Tibial nerve (tissue), 4 donors: ENCODE measurements around the gene DNM2. TPM values are rescaled to one million over a fixed set of nuclear protein-coding genes. Genes with fewer than 3 reads are reported as not detected.

Source experiments
- DNase-seq, 2 donors: peaks; one replicate each; pipeline ENCODE4 v3.0.0-alpha.2; 2019; ENCODE audit warnings: low spot score in 2 of 2
- H3K27ac ChIP-seq, 4 donors: fragments of 200-600 bp; sonication (generic) in 3 of 4; one replicate each; pipeline ENCODE4 v1.5.1; 2017 to 2019; ENCODE audit warnings: mild to moderate bottlenecking in 1 of 4
- H3K27me3 ChIP-seq, 2 donors: fragments of 200-600 bp; sonication (generic) in 1 of 2; one replicate each; pipeline versions ENCODE4 v1.5.1 to v1.6.0; 2017 to 2019
- H3K36me3 ChIP-seq, 3 donors: fragments of 200-600 bp; sonication (generic); one replicate each; pipeline ENCODE4 v1.5.1; 2018 to 2019
- H3K4me1 ChIP-seq, 4 donors: fragments of 200-600 bp; sonication (generic) in 3 of 4; one replicate each; pipeline ENCODE4 v1.5.1; 2017 to 2019
- H3K4me3 ChIP-seq, 4 donors: fragments of 200-600 bp; sonication (generic) in 3 of 4; one replicate each; pipeline ENCODE4 v1.5.1; 2017 to 2019; ENCODE audit warnings: mild to moderate bottlenecking in 1 of 4, moderate library complexity in 1 of 4
- H3K9me3 ChIP-seq, 4 donors: fragments of 200-600 bp; sonication (generic) in 3 of 4; one replicate each; pipeline ENCODE4 v1.5.1; 2017 to 2019
- EP300 ChIP-seq, 2 donors: sonication (generic); formaldehyde crosslinking; IDR thresholded peaks; one replicate each; pipeline ENCODE4 v1.6.1; 2017; ENCODE audit warnings: antibody characterized with exemption in 2 of 2, mild to moderate bottlenecking in 1 of 2
- POLR2A ChIP-seq, 2 donors: fragments of 450-650 bp; IDR thresholded peaks; one replicate each; pipeline ENCODE4 v1.6.1; 2017; ENCODE audit warnings: antibody characterized with exemption in 2 of 2, mild to moderate bottlenecking in 2 of 2, moderate library complexity in 2 of 2
- WGBS, 2 donors: methylation state at CpG; one replicate each; pipeline ENCODE4 v1.1.5; 2018; 5-methylcytosine and 5-hydroxymethylcytosine counted together
- total RNA-seq, 4 donors: library from RNA; depleted of rRNA; stranded (reverse); fragments of >200 nt; gene quantifications; one replicate each; pipeline ENCODE4 v1.1.0, GENCODE V29; 2016
- TF ChIP-seq, protein P1 (sequence below), 5 experiments: fragments of 200-600 bp in 3 of 5; fragments of 450-650 bp in 2 of 5; sonication (generic) in 3 of 5; IDR thresholded peaks; one replicate each; pipeline ENCODE4 v1.5.1; 2016 to 2019; ENCODE audit warnings: antibody characterized with exemption in 5 of 5, mild to moderate bottlenecking in 3 of 5, moderate library complexity in 2 of 5

DNM2 gene
- total RNA-seq, 4 donors from 2014 or later, result 99.4 to 220 (median 140) TPM

DNA sequence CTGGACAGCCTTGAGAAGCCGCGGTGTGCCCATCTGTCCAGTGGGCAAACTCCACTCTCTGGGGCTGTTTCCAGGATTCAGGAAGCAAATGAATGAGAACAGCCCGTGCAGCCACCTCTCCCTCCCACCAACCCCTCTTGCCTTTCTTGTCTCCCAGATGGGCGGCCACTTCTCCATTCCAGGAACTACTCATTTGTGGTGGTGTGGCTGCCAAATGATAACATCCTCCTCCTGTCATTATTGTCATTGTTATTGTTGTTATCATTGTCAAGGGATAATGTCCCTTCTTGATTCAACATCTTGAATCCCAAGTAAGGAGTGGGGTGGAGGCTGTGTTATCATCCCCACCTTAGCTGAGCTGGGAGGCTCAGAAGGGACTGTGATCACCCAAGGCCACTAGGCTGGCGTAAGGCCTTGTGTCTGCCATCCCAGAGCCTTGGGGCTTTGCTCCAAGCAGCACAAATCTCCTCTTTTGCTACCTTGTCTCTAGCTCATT, 1.6 kb downstream of the DNM2 start:
- H3K4me1 ChIP-seq, result peaks cover 0 to 55% (median 12%) of the 10 kb centered on the region in 4 donors
- no peaks in the 10 kb centered on the region for H3K27me3 ChIP-seq
- peak overlapping the region in 3 of 4 donors; percentile 80 to 98 (median 98) for H3K4me3 ChIP-seq
- 54 to 56% methylated on average over 5 of the region's 5 CpGs for WGBS, 2 donors
- H3K36me3 ChIP-seq, result peaks cover 0 to 4% (median 0%) of the 10 kb centered on the region in 3 donors
- peak overlapping the region in 3 of 4 donors; percentile 81 to 96 (median 88) for H3K27ac ChIP-seq
- H3K9me3 ChIP-seq, result no peaks in the 10 kb centered on the region
- TF ChIP-seq, protein P1, sequence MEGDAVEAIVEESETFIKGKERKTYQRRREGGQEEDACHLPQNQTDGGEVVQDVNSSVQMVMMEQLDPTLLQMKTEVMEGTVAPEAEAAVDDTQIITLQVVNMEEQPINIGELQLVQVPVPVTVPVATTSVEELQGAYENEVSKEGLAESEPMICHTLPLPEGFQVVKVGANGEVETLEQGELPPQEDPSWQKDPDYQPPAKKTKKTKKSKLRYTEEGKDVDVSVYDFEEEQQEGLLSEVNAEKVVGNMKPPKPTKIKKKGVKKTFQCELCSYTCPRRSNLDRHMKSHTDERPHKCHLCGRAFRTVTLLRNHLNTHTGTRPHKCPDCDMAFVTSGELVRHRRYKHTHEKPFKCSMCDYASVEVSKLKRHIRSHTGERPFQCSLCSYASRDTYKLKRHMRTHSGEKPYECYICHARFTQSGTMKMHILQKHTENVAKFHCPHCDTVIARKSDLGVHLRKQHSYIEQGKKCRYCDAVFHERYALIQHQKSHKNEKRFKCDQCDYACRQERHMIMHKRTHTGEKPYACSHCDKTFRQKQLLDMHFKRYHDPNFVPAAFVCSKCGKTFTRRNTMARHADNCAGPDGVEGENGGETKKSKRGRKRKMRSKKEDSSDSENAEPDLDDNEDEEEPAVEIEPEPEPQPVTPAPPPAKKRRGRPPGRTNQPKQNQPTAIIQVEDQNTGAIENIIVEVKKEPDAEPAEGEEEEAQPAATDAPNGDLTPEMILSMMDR (IDR thresholded peaks at IDR 0.05), result no peak
- TF ChIP-seq EP300 (IDR thresholded peaks at IDR 0.05) (no peak), POLR2A (IDR thresholded peaks at IDR 0.05) (no peak)
- no peak for DNase-seq

DNA sequence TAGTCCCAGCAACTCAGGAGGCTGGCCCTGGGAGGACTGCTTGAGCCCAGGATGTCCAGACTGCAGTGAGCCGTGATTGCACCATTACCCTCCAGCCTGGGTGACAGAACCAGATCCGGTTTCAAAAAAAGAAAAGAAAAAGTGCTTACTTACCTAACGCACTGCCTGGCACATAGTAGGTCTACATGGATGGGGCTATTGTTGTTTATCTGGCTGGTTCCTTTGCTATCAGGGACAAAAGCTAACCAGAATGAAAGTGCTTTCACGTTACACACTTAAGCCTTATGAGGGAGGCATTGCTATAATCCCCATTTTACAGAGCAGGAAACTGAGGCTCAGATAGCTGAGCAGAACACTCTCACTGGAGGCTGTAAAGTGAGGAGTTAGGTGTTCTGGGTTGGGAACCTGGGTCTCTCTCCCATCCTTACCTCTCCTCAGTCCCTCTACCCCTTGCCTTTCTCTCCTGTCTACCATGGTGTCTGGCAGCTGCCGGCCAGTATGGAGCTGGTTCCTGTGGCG, 2.8 kb downstream of the DNM2 start:
- Histone ChIP-seq H3K27me3 (no peaks in the 10 kb centered on the region), H3K36me3 (no peaks in the 10 kb centered on the region), H3K4me1 (peaks cover 0 to 59% (median 12%) of the 10 kb centered on the region in 4 donors), H3K9me3 (no peaks in the 10 kb centered on the region), H3K27ac (no peak overlapping the region), H3K4me3 (no peak overlapping the region)
- 81 to 92% methylated on average over 6 of the region's 6 CpGs for WGBS, 2 donors
- TF ChIP-seq POLR2A (IDR thresholded peaks at IDR 0.05) (no peak), EP300 (IDR thresholded peaks at IDR 0.05) (no peak)
- TF ChIP-seq, protein P1 (IDR thresholded peaks at IDR 0.05), result no peak
- no peak for DNase-seq

DNA sequence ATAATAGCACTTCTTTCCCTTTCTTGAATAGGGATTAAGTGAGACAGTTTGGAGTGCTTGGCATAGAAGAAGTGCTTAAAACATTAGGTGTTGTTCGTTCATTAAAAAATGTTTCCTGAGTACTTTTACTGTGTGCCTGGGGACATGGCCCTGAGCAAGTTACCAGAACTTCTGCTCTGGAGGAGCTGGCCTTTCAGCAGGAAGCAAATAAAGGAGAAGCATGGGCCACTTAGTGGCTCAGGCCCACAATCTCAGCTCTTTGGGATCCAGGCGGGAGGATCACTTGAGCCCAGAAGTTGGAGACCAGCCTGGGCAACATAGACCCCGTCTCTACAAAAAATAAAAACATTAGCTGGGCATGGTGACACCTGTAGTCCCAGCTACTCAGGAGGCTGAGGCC, 5.7 kb downstream of the DNM2 start:
- DNase-seq, result no peak
- no peaks in the 10 kb centered on the region for H3K27me3 ChIP-seq
- H3K4me3 ChIP-seq, result no peak overlapping the region
- peaks cover 0 to 69% (median 13%) of the 10 kb centered on the region in 4 donors for H3K4me1 ChIP-seq
- H3K36me3 ChIP-seq, result no peaks in the 10 kb centered on the region
- H3K9me3 ChIP-seq, result no peaks in the 10 kb centered on the region
- TF ChIP-seq POLR2A (IDR thresholded peaks at IDR 0.05), result no peak
- 81 to 92% methylated on average over 3 of the region's 3 CpGs for WGBS, 2 donors
- no peak overlapping the region for H3K27ac ChIP-seq

DNA sequence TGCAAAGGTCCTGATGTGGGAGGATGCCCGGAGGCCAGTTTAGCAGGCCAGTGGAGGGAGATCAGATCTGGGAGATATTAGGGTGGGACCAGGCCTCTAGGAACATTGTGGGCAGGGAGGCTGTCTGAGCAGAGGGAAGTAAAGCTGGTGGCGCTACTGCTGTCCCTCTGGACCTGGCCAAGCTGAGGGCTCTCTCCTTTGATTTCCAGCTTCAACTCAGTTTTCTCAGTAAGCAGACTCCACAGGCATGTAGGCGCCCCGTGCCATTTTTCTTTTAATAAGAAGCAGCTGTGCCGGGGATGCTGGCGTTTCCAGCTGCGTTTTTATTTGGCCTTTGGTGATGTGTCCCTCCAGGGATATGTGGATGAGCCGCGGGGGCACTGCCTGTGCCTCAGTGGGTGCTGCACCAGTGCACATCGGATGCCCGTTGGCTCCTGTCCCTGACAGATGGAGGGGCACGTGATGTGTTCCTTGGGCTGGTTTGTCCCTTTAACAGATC, 6.7 kb downstream of the DNM2 start:
- H3K27ac ChIP-seq, result no peak overlapping the region
- no peak for DNase-seq
- WGBS, 2 donors, result 63 to 75% methylated on average over 12 of the region's 12 CpGs
- H3K27me3 ChIP-seq, result no peaks in the 10 kb centered on the region
- TF ChIP-seq, protein P1 (IDR thresholded peaks at IDR 0.05), result no peak
- TF ChIP-seq POLR2A (IDR thresholded peaks at IDR 0.05), result no peak
- TF ChIP-seq EP300 (IDR thresholded peaks at IDR 0.05), result no peak
- no peak overlapping the region for H3K4me3 ChIP-seq
- peaks cover 0 to 67% (median 10%) of the 10 kb centered on the region in 4 donors for H3K4me1 ChIP-seq
- peaks cover 0 to 2% (median 0%) of the 10 kb centered on the region in 3 donors for H3K36me3 ChIP-seq
- no peaks in the 10 kb centered on the region for H3K9me3 ChIP-seq

DNA sequence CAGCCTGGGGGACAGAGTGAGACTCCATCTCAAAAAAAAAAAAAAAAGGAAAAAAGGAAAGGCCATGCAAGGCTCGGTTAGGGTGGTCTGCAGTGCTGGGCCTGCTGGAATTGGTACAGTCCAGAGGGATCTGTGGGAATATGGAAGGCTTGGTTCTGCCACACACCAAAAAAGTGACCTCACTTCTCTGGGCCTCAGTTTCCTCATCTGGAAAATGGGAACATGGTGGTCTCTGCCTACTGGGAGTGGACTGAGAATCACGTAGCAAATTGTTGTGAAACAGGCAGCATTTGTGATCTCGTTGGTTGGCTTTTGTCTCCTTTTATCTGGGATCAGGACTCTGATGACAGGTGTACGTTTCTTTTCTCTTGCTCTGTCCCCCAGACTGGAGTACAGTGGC, 7.5 kb downstream of the DNM2 start:
- Histone ChIP-seq H3K27ac (no peak overlapping the region), H3K9me3 (no peaks in the 10 kb centered on the region), H3K27me3 (no peaks in the 10 kb centered on the region), H3K36me3 (peaks cover 0 to 3% (median 0%) of the 10 kb centered on the region in 3 donors), H3K4me1 (peaks cover 0 to 67% (median 6%) of the 10 kb centered on the region in 4 donors), H3K4me3 (no peak overlapping the region)
- DNase-seq, result no peak
- 81 to 85% methylated on average over 4 of the region's 4 CpGs for WGBS, 2 donors
- TF ChIP-seq POLR2A (IDR thresholded peaks at IDR 0.05), result no peak
- TF ChIP-seq EP300 (IDR thresholded peaks at IDR 0.05), result no peak
- TF ChIP-seq, protein P1 (IDR thresholded peaks at IDR 0.05), result no peak
